Choroid plexus epithelial cell (primary cell): ENCODE measurements around the gene ETFB.

Source experiments
- DNase-seq: peaks from one replicate; pipeline ENCODE4 v3.0.0-alpha.2; 2010; ENCODE audit warnings: low read depth
- H3K4me3 ChIP-seq: 2 replicates; pipeline ENCODE4 v1.5.1; 2011; ENCODE audit warnings: low read depth, mild to moderate bottlenecking, control low read depth, low read length, moderate library complexity
- CTCF ChIP-seq: conservative IDR thresholded peaks from 2 replicates; pipeline ENCODE4 v1.5.1; 2011; ENCODE audit warnings: low read depth, mild to moderate bottlenecking, control low read depth, inconsistent platforms, low read length, moderate library complexity

The ETFB gene

GRCh38 chr19:51333836-51334460, 32.2 kb downstream of the ETFB start:
- H3K4me3 ChIP-seq, result no peak overlapping the region
- TF ChIP-seq CTCF, result no peak
- DNase-seq, result no peak

- no peak for TF ChIP-seq CTCF
- H3K4me3 ChIP-seq, result no peak overlapping the region
- no peak for DNase-seq
Observed at GRCh38 chr19:51331716-51332115, 34.5 kb downstream of the ETFB start.

GRCh38 chr19:51331193-51331592, 35.0 kb downstream of the ETFB start:
- DNase-seq, result no peak
- H3K4me3 ChIP-seq, result no peak overlapping the region
- TF ChIP-seq CTCF, result no peak

GRCh38 chr19:51330366-51330765, 35.8 kb downstream of the ETFB start:
- no peak for DNase-seq
- TF ChIP-seq CTCF, result no peak
- H3K4me3 ChIP-seq, result no peak overlapping the region

GRCh38 chr19:51329411-51329810, 36.8 kb downstream of the ETFB start:
- no peak for TF ChIP-seq CTCF
- H3K4me3 ChIP-seq, result no peak overlapping the region
- no peak for DNase-seq

GRCh38 chr19:51327066-51328001, 38.9 kb downstream of the ETFB start:
- peak; percentile 34 for TF ChIP-seq CTCF
- DNase-seq, result peak; percentile 60
- peak overlapping the region; percentile 42 for H3K4me3 ChIP-seq
